Mesenchymal stem cell (in vitro differentiated cells and primary cell): ENCODE data around the gene PODXL2.

Source experiments
- DNase-seq: peaks from one replicate; pipeline ENCODE4 v3.0.0-alpha.2; 2013
- H2AFZ ChIP-seq: one replicate; pipeline ENCODE4 v1.6.1; 2013; ENCODE audit warnings: low read depth, mild to moderate bottlenecking, control low read depth, inconsistent platforms, low read length, moderate library complexity
- H2AK5ac ChIP-seq: 2 replicates; pipeline ENCODE4 v1.6.1; 2013; ENCODE audit warnings: low read length, moderate library complexity, mild to moderate bottlenecking, inconsistent platforms; ENCODE audit not compliant: severe bottlenecking
- H2BK120ac ChIP-seq: one replicate; pipeline ENCODE4 v1.6.1; 2013; ENCODE audit warnings: low read depth, mild to moderate bottlenecking, inconsistent platforms, low read length, moderate library complexity
- H2BK12ac ChIP-seq, 2 experiments: one replicate each; pipeline ENCODE4 v1.6.1; 2013; ENCODE audit warnings: inconsistent platforms in 2 of 2, low read length in 2 of 2, mild to moderate bottlenecking in 2 of 2, moderate library complexity in 2 of 2, control low read depth in 1 of 2
- H2BK15ac ChIP-seq: one replicate; pipeline ENCODE4 v1.6.1; 2013; ENCODE audit warnings: mild to moderate bottlenecking, low read depth, inconsistent platforms; ENCODE audit not compliant: poor library complexity, severe bottlenecking
- H2BK5ac ChIP-seq: 2 replicates; pipeline ENCODE4 v1.6.1; 2013; ENCODE audit warnings: low read depth, mild to moderate bottlenecking, low read length, control low read depth, inconsistent platforms; ENCODE audit not compliant: poor library complexity, severe bottlenecking
- H3K14ac ChIP-seq, 2 experiments: one replicate each; pipeline ENCODE4 v1.6.1; 2013; ENCODE audit warnings: inconsistent platforms in 2 of 2, low read length in 2 of 2, control low read depth in 1 of 2, mild to moderate bottlenecking in 1 of 2, moderate library complexity in 1 of 2
- H3K18ac ChIP-seq, 2 experiments: one replicate each; pipeline ENCODE4 v1.6.1; 2013; ENCODE audit warnings: inconsistent platforms in 2 of 2, low read length in 2 of 2, control low read depth in 1 of 2, low read depth in 1 of 2, mild to moderate bottlenecking in 1 of 2
- H3K23ac ChIP-seq, 2 experiments: one replicate each; pipeline ENCODE4 v1.6.1; 2013; ENCODE audit warnings: inconsistent platforms in 2 of 2, low read length in 2 of 2, mild to moderate bottlenecking in 2 of 2, moderate library complexity in 2 of 2, control low read depth in 1 of 2
- H3K27ac ChIP-seq: 2 replicates; pipeline ENCODE4 v1.5.1; 2013; ENCODE audit warnings: mild to moderate bottlenecking, moderate library complexity, low read length, control low read depth, inconsistent platforms; ENCODE audit not compliant: poor library complexity, severe bottlenecking
- H3K27me3 ChIP-seq, 2 experiments: 2 replicates each; pipeline versions ENCODE4 v1.6.1 to v1.7.0; 2013; ENCODE audit warnings: low read length in 2 of 2, mild to moderate bottlenecking in 2 of 2, moderate library complexity in 2 of 2, control low read depth in 1 of 2, inconsistent platforms in 1 of 2; ENCODE audit not compliant: control insufficient read depth in 1 of 2, insufficient read depth in 1 of 2
- H3K36me3 ChIP-seq, 2 experiments: 2 replicates each; pipeline versions ENCODE4 v1.6.1 to v1.7.0; 2013; ENCODE audit warnings: low read length in 2 of 2, control low read depth in 1 of 2, inconsistent platforms in 1 of 2, low read depth in 1 of 2, mild to moderate bottlenecking in 1 of 2; ENCODE audit not compliant: insufficient read depth in 2 of 2, control insufficient read depth in 1 of 2
- H3K4ac ChIP-seq, 2 experiments: one replicate each; pipeline ENCODE4 v1.6.1; 2013; ENCODE audit warnings: inconsistent platforms in 2 of 2, low read length in 2 of 2, mild to moderate bottlenecking in 2 of 2, moderate library complexity in 2 of 2, control low read depth in 1 of 2, low read depth in 1 of 2
- H3K4me1 ChIP-seq: 2 replicates; pipeline ENCODE4 v1.6.1; 2013; ENCODE audit warnings: low read depth, low read length, control low read depth; ENCODE audit not compliant: control insufficient read depth, insufficient read depth
- H3K4me2 ChIP-seq: 2 replicates; pipeline ENCODE4 v1.6.1; 2013; ENCODE audit warnings: low read length, mild to moderate bottlenecking, inconsistent platforms; ENCODE audit not compliant: poor library complexity, severe bottlenecking
- H3K4me3 ChIP-seq, 2 experiments: 2 replicates each; pipeline versions ENCODE4 v1.5.1 to v1.7.0; 2013; ENCODE audit warnings: low read length in 2 of 2, mild to moderate bottlenecking in 2 of 2, control low read depth in 1 of 2, low read depth in 1 of 2; ENCODE audit not compliant: insufficient read depth in 1 of 2
- H3K79me1 ChIP-seq: replicated peaks from 2 replicates; pipeline ENCODE4 v1.6.1; 2013; ENCODE audit warnings: mild to moderate bottlenecking, control low read depth, low read length, inconsistent platforms; ENCODE audit not compliant: poor library complexity, severe bottlenecking
- H3K9ac ChIP-seq: 2 replicates; pipeline ENCODE4 v1.7.0; 2013; ENCODE audit warnings: mild to moderate bottlenecking, low read length, moderate library complexity
- H3K9me3 ChIP-seq: 2 replicates; pipeline ENCODE4 v1.7.0; 2013; ENCODE audit warnings: mild to moderate bottlenecking, low read length; ENCODE audit not compliant: control insufficient read depth
- H4K8ac ChIP-seq: one replicate; pipeline ENCODE4 v1.6.1; 2013; ENCODE audit warnings: inconsistent platforms, mild to moderate bottlenecking, low read length, moderate library complexity
- H4K91ac ChIP-seq: one replicate; pipeline ENCODE4 v1.6.1; 2013; ENCODE audit warnings: mild to moderate bottlenecking, low read length, inconsistent platforms
- WGBS: methylation state at CpG from one replicate; pipeline ENCODE4 v1.1.7; 2013; ENCODE audit warnings: mixed read lengths; 5-methylcytosine and 5-hydroxymethylcytosine counted together

The PODXL2 gene

GRCh38 chr3:127589600-127590281 is 39.2 kb upstream of the PODXL2 start:
- peak overlapping the region; percentile 75 for H2BK15ac ChIP-seq
- peaks cover 7% of the 10 kb centered on the region for H3K79me1 ChIP-seq
- H3K14ac ChIP-seq = peak overlapping the region; percentile 73 to 78
- peak overlapping the region; percentile 51 to 89 for H2BK12ac ChIP-seq
- peak overlapping the region; percentile 32 for H2BK5ac ChIP-seq
- H2AK5ac ChIP-seq = peak overlapping the region; percentile 10
- peak overlapping the region; percentile 94 for H3K9ac ChIP-seq
- peak overlapping the region in 1 of 2 experiments; percentile 76 for H3K23ac ChIP-seq
- peaks cover 33% of the 10 kb centered on the region for H3K4me1 ChIP-seq
- peak overlapping the region; percentile 79 to 97 for H3K18ac ChIP-seq
- DNase-seq = peak; percentile 33
- peak overlapping the region; percentile 66 for H3K27ac ChIP-seq
- peak overlapping the region; percentile 20 to 56 for H3K4ac ChIP-seq
- H3K27me3 ChIP-seq = no peaks in the 10 kb centered on the region
- H3K9me3 ChIP-seq = no peaks in the 10 kb centered on the region
- H3K4me2 ChIP-seq = peak overlapping the region; percentile 91
- H3K36me3 ChIP-seq = peaks cover 0 to 6% of the 10 kb centered on the region in 2 experiments
- peak overlapping the region; percentile 76 for H2BK120ac ChIP-seq
- H3K4me3 ChIP-seq = peak overlapping the region; percentile 76 to 90
- peak overlapping the region; percentile 43 for H4K91ac ChIP-seq
- WGBS = 1% methylated on average over 43 of the region's 56 CpGs
- peak overlapping the region; percentile 68 for H4K8ac ChIP-seq
- H2AFZ ChIP-seq = peak overlapping the region; percentile 32

GRCh38 chr3:127590282-127590592 is 38.7 kb upstream of the PODXL2 start:
- peaks cover 7% of the 10 kb centered on the region for H3K79me1 ChIP-seq
- peak overlapping the region; percentile 94 for H3K9ac ChIP-seq
- peak overlapping the region in 1 of 2 experiments; percentile 41 for H3K14ac ChIP-seq
- WGBS = 0% methylated on average over 27 of the region's 41 CpGs
- no peak overlapping the region for H3K23ac ChIP-seq
- peak overlapping the region; percentile 79 to 97 for H3K18ac ChIP-seq
- H3K4me2 ChIP-seq = peak overlapping the region; percentile 91
- peak overlapping the region; percentile 20 to 56 for H3K4ac ChIP-seq
- no peak for DNase-seq
- H4K91ac ChIP-seq = peak overlapping the region; percentile 4
- peak overlapping the region; percentile 68 for H4K8ac ChIP-seq
- peak overlapping the region; percentile 32 for H2AFZ ChIP-seq
- H3K36me3 ChIP-seq = peaks cover 0 to 6% of the 10 kb centered on the region in 2 experiments
- peak overlapping the region; percentile 52 for H3K27ac ChIP-seq
- H2BK5ac ChIP-seq = peak overlapping the region; percentile 21
- peak overlapping the region; percentile 55 for H2BK120ac ChIP-seq
- H2BK15ac ChIP-seq = peak overlapping the region; percentile 49
- no peaks in the 10 kb centered on the region for H3K9me3 ChIP-seq
- H3K4me3 ChIP-seq = peak overlapping the region; percentile 76 to 90
- H3K27me3 ChIP-seq = no peaks in the 10 kb centered on the region
- peaks cover 32% of the 10 kb centered on the region for H3K4me1 ChIP-seq
- no peak overlapping the region for H2BK12ac ChIP-seq
- no peak overlapping the region for H2AK5ac ChIP-seq

GRCh38 chr3:127590593-127591465 is 38.2 kb upstream of the PODXL2 start, which contains the start of gene TPRA1:
Gene TPRA1 (minus strand): TSS chr3:127590733. CDS start chr3:127580146, 10,587 bp downstream.
- Histone ChIP-seq H3K4ac (peak within 1 kb of the TSS; percentile 51 to 56), H2AK5ac (no peak within 1 kb of the TSS), H2BK15ac (peak within 1 kb of the TSS; percentile 93), H3K36me3 (peaks cover 0 to 6% of the 10 kb centered on the region in 2 experiments), H3K79me1 (peaks cover 7% of the 10 kb centered on the region), H3K18ac (peak within 1 kb of the TSS; percentile 85 to 97), H2BK5ac (peak within 1 kb of the TSS; percentile 32), H3K23ac (no peak within 1 kb of the TSS), H3K4me2 (peak within 1 kb of the TSS; percentile 91), H2AFZ (peak within 1 kb of the TSS; percentile 81), H3K9ac (peak within 1 kb of the TSS; percentile 94), H3K27me3 (no peaks in the 10 kb centered on the region), H3K4me1 (peaks cover 30% of the 10 kb centered on the region), H4K8ac (peak within 1 kb of the TSS; percentile 78), H3K9me3 (no peaks in the 10 kb centered on the region), H3K14ac (peak within 1 kb of the TSS; percentile 62 to 78), H4K91ac (peak within 1 kb of the TSS; percentile 84), H2BK120ac (peak within 1 kb of the TSS; percentile 76), H3K4me3 (peak within 1 kb of the TSS; percentile 76 to 90), H3K27ac (peak within 1 kb of the TSS; percentile 95), H2BK12ac (peak within 1 kb of the TSS; percentile 25 to 87)
- peak; percentile 99 for DNase-seq
- under 1% methylated on average over 59 of the region's 72 CpGs for WGBS

- no peak overlapping the region for H2BK12ac ChIP-seq
- H2AK5ac ChIP-seq = no peak overlapping the region
- H3K27ac ChIP-seq = no peak overlapping the region
- no peak overlapping the region for H3K4ac ChIP-seq
- peaks cover 17% of the 10 kb centered on the region for H3K4me1 ChIP-seq
- H3K9me3 ChIP-seq = no peaks in the 10 kb centered on the region
- H3K14ac ChIP-seq = no peak overlapping the region
- H4K91ac ChIP-seq = no peak overlapping the region
- H3K4me2 ChIP-seq = no peak overlapping the region
- no peak overlapping the region for H3K4me3 ChIP-seq
- no peaks in the 10 kb centered on the region for H3K36me3 ChIP-seq
- no peak overlapping the region for H2BK120ac ChIP-seq
- no peak overlapping the region for H3K9ac ChIP-seq
- H3K23ac ChIP-seq = no peak overlapping the region
- no peaks in the 10 kb centered on the region for H3K27me3 ChIP-seq
- DNase-seq = no peak
- no peak overlapping the region for H4K8ac ChIP-seq
- no peak overlapping the region for H2AFZ ChIP-seq
- WGBS = 95% methylated on average over 4 of the region's 5 CpGs
- no peak overlapping the region for H2BK5ac ChIP-seq
- H2BK15ac ChIP-seq = no peak overlapping the region
- no peaks in the 10 kb centered on the region for H3K79me1 ChIP-seq
- no peak overlapping the region for H3K18ac ChIP-seq
These were observed 35.8 kb upstream of the PODXL2 start for GRCh38 chr3:127593178-127593577.
